Activated CD4-positive, alpha-beta T cell treated with anti-CD3 and anti-CD28 coated beads, Interleukin-2, amount 50 U/mL, for 1 hour (primary cell): Measurements from ENCODE around the gene PAFAH1B1.

Experiments used
- DNase-seq: peaks from one replicate; pipeline ENCODE4 v3.0.0-alpha.2; 2020

PAFAH1B1 gene

DNA sequence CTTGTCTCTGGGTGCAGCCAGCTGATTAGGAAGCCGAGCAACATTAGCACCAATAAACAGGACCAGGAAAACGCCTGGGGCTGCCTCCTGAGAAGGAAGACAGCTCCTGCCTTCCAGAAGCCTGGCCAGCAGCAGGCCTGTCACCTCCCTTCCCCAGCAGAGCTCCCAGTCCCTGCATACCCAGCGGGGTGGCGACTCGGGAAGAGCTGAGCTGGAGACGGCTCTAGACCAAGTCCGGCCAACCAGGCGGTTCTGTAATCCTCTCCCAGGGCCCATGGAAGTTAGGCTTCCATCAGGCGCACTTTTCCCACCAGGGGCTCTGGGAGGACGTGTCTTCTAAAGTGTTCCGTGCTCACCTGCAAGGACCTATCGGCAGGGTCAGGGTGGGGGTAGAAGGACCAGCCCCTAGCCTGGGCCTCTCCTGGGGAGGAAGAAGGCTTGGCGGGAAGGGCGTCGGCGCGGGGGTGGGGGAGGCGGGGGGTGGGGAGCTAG is 130.1 kb downstream of the PAFAH1B1 start:
- no peak for DNase-seq

DNA sequence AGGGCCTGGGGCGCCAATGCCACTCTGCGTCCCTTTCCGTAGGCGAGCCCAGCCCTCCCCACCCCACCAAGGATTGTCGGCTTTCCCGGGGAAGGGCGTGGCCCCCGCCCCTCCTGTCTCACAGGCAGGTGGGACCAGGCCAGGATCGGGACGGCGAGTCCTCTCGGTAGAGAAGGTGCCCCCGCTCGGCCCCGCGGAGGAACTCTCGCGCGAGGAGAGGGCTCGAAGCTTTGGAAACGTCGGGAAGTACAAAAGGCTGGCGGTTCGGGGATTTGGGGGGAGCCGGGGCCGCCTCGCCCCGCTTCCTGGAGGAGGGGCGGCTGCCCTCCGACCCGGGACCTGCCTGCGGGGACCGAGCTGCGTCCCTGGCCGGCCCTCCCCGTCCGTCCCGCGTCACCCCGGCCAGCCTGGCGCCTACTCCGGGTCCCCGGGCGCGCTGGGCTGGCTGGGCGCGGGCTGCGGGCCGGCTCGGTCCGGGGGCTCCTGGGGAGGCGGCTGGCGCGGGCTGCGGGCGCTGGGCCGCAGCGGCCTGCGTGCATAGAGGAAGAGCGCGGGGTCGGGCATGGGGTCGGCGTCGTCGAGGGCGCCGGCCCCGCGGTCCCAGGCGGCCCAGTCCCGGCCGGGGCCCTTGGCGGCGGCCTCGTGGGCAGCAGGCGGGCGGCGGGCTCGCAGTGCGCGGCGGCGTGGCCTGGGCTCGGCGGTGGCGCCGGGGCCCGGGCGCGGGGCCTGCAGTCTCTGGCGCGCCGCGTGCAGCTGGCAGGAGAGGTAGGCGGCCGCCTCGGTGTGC is 130.7 kb downstream of the PAFAH1B1 start:
- no peak for DNase-seq

GRCh38 chr17:2724784-2725164 is 131.3 kb downstream of the PAFAH1B1 start:
- peak; percentile 44 for DNase-seq

- no peak for DNase-seq
Observed at GRCh38 chr17:2730764-2731353, 137.4 kb downstream of the PAFAH1B1 start.

GRCh38 chr17:2731807-2732206 is 138.4 kb downstream of the PAFAH1B1 start:
- DNase-seq, result no peak

DNA sequence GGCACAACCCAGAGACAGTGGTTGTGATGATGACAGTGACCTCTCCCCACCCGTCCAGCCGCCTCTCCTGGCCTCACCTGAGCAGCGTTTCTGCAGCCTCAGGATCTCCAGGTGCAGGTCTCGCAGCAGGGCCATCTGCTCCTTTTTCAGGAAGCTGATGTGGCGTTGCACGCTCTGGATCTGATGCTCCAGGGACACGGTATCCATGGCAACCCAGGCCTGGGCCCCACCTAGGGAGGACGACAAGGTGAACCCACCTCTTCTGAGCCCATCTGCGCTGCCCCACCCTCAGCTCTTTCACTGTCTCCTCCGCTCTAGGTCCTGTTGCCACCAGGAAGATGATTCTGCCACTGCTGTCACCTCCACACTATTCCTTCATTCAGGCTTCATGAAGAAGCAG is 141.5 kb downstream of the PAFAH1B1 start:
- no peak for DNase-seq
